Measurements from ENCODE around the gene SPC24. TPM values are rescaled to one million over a fixed set of nuclear protein-coding genes. Genes with fewer than 3 reads are reported as not detected.

The SPC24 gene, protein sequence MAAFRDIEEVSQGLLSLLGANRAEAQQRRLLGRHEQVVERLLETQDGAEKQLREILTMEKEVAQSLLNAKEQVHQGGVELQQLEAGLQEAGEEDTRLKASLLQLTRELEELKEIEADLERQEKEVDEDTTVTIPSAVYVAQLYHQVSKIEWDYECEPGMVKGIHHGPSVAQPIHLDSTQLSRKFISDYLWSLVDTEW
- 33.9 TPM for total RNA-seq (2021; ENCODE audit: unreplicated experiment)
- 38.8 and 39.2 TPM in 2 replicates for polyA plus RNA-seq (2012)
- percentile 66 among the genes with signal in this experiment for Bru-seq, nascent RNA
- BruChase-seq, experiment 1, labeled RNA remaining after a 6-hour chase: percentile 63 among the genes with signal in this experiment
- percentile 67 among the genes with signal in this experiment for BruChase-seq, experiment 2, labeled RNA remaining after a 2-hour chase
- long read RNA-seq, transcript SPC24-206 (5 exons, 2,315 nt): major isoform, 27 of 32 reads
- long read RNA-seq, partial matches to known transcripts: 0 of 32 reads
- long read RNA-seq, other reads (novel, unspliced or antisense): 3 of 32 reads

- H3K9ac ChIP-seq (ENCODE audit: low read length): peak within 1 kb of the TSS; percentile 89
- peak; percentile 64 for TF ChIP-seq POLR2A (IDR thresholded peaks at IDR 0.05; ENCODE audit: borderline replicate concordance, extremely low read depth, insufficient read depth, insufficient read length)
- TF ChIP-seq POLR2AphosphoS5 (IDR thresholded peaks at IDR 0.05; ENCODE audit: low read depth, low read length): peak; percentile 85
- no peak for TF ChIP-seq SRF (IDR thresholded peaks at IDR 0.05; ENCODE audit: low read depth)
- no peak for TF ChIP-seq EGR1 (IDR thresholded peaks at IDR 0.05; ENCODE audit: low read depth)
- TF ChIP-seq FOSL1 (IDR thresholded peaks at IDR 0.05; ENCODE audit: low read depth): no peak
- TF ChIP-seq ZFX (IDR thresholded peaks at IDR 0.05): peak; percentile 35; the same call in 1 of the 2 replicates
- TF ChIP-seq, protein P1, sequence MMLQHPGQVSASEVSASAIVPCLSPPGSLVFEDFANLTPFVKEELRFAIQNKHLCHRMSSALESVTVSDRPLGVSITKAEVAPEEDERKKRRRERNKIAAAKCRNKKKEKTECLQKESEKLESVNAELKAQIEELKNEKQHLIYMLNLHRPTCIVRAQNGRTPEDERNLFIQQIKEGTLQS (IDR thresholded peaks at IDR 0.05): no peak
- TF ChIP-seq, protein P2, sequence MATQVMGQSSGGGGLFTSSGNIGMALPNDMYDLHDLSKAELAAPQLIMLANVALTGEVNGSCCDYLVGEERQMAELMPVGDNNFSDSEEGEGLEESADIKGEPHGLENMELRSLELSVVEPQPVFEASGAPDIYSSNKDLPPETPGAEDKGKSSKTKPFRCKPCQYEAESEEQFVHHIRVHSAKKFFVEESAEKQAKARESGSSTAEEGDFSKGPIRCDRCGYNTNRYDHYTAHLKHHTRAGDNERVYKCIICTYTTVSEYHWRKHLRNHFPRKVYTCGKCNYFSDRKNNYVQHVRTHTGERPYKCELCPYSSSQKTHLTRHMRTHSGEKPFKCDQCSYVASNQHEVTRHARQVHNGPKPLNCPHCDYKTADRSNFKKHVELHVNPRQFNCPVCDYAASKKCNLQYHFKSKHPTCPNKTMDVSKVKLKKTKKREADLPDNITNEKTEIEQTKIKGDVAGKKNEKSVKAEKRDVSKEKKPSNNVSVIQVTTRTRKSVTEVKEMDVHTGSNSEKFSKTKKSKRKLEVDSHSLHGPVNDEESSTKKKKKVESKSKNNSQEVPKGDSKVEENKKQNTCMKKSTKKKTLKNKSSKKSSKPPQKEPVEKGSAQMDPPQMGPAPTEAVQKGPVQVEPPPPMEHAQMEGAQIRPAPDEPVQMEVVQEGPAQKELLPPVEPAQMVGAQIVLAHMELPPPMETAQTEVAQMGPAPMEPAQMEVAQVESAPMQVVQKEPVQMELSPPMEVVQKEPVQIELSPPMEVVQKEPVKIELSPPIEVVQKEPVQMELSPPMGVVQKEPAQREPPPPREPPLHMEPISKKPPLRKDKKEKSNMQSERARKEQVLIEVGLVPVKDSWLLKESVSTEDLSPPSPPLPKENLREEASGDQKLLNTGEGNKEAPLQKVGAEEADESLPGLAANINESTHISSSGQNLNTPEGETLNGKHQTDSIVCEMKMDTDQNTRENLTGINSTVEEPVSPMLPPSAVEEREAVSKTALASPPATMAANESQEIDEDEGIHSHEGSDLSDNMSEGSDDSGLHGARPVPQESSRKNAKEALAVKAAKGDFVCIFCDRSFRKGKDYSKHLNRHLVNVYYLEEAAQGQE (IDR thresholded peaks at IDR 0.05; ENCODE audit: low read depth): no peak
- no peak for TF ChIP-seq RAD21 (IDR thresholded peaks at IDR 0.05; ENCODE audit: low read depth)
- TF ChIP-seq CBX3 (IDR thresholded peaks at IDR 0.05; ENCODE audit: low read depth): no peak
- no peak for TF ChIP-seq JUND (IDR thresholded peaks at IDR 0.05)
- peak; percentile 96 for TF ChIP-seq TCF7L2 (IDR thresholded peaks at IDR 0.05; ENCODE audit: borderline replicate concordance, extremely low read depth, insufficient read depth, insufficient read length)
- TF ChIP-seq CEBPB (IDR thresholded peaks at IDR 0.05; ENCODE audit: low read depth): no peak
- TF ChIP-seq SP1 (IDR thresholded peaks at IDR 0.05; ENCODE audit: low read depth): peak; percentile 98
- TF ChIP-seq, protein P3, sequence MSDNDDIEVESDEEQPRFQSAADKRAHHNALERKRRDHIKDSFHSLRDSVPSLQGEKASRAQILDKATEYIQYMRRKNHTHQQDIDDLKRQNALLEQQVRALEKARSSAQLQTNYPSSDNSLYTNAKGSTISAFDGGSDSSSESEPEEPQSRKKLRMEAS (IDR thresholded peaks at IDR 0.05): no peak
- no peak for TF ChIP-seq EZH2phosphoT487 (IDR thresholded peaks at IDR 0.05; ENCODE audit: borderline replicate concordance)
- no peak for TF ChIP-seq ELF1 (IDR thresholded peaks at IDR 0.05; ENCODE audit: borderline replicate concordance, low read depth)
- TF ChIP-seq, protein P4, sequence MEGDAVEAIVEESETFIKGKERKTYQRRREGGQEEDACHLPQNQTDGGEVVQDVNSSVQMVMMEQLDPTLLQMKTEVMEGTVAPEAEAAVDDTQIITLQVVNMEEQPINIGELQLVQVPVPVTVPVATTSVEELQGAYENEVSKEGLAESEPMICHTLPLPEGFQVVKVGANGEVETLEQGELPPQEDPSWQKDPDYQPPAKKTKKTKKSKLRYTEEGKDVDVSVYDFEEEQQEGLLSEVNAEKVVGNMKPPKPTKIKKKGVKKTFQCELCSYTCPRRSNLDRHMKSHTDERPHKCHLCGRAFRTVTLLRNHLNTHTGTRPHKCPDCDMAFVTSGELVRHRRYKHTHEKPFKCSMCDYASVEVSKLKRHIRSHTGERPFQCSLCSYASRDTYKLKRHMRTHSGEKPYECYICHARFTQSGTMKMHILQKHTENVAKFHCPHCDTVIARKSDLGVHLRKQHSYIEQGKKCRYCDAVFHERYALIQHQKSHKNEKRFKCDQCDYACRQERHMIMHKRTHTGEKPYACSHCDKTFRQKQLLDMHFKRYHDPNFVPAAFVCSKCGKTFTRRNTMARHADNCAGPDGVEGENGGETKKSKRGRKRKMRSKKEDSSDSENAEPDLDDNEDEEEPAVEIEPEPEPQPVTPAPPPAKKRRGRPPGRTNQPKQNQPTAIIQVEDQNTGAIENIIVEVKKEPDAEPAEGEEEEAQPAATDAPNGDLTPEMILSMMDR (IDR thresholded peaks at IDR 0.05 in 2 of 3, conservative IDR thresholded peaks at IDR 0.05 in 1 of 3; ENCODE audit: borderline replicate concordance in 1 of 3, insufficient read depth in 1 of 3, low read depth in 2 of 3, low read length in 2 of 3): no peak
- TF ChIP-seq ZNF274 (IDR thresholded peaks at IDR 0.05; ENCODE audit: low read depth, low read length): no peak
- peak; percentile 90 for TF ChIP-seq YY1 (IDR thresholded peaks at IDR 0.05; ENCODE audit: extremely low read depth, insufficient replicate concordance, low read depth, low read length)
- TF ChIP-seq EZH2 (IDR thresholded peaks at IDR 0.05): no peak
These were observed at the start of gene SPC24 for GRCh38 chr19:11155373-11156120. Gene SPC24, minus strand, starts transcription at chr19:11155782. Its CDS starts 6 bp downstream, at chr19:11155776.

More at GRCh38 chr19:11155373-11156120, at the start of gene SPC24:
- Histone ChIP-seq H3K4me1 (ENCODE audit: control insufficient read depth in 1 of 2, insufficient read depth in 2 of 2, low read length in 2 of 2) (peaks cover 44 to 45% of the 10 kb centered on the region in 2 experiments), H4K20me1 (ENCODE audit: insufficient read depth) (no peaks in the 10 kb centered on the region), H3K27me3 (ENCODE audit: insufficient read depth, low read length) (no peaks in the 10 kb centered on the region), H3K9me2 (ENCODE audit: insufficient read depth) (no peaks in the 10 kb centered on the region), H3K36me3 (ENCODE audit: control insufficient read depth in 1 of 2, insufficient read depth in 2 of 2, low read length in 2 of 2) (no peaks in the 10 kb centered on the region), H2AFZ (ENCODE audit: low read depth, low read length, poor library complexity, severe bottlenecking) (no peak within 1 kb of the TSS), H3K4me2 (ENCODE audit: low read length) (peak within 1 kb of the TSS; percentile 95), H3K79me2 (ENCODE audit: insufficient read depth, low read length) (peaks cover 44% of the 10 kb centered on the region), H3K27ac (ENCODE audit: low read depth, low read length) (peak within 1 kb of the TSS; percentile 76), H3K9me3 (ENCODE audit: control insufficient read depth in 1 of 2, insufficient read depth in 1 of 2, low read depth in 1 of 2, low read length in 2 of 2) (no peaks in the 10 kb centered on the region), H3K4me3 (replicated peaks in 1 of 2; ENCODE audit: low read depth in 1 of 2, low read length in 2 of 2) (peak within 1 kb of the TSS; percentile 83 to 89)
- ChIA-PET CTCF (no interaction called here), POLR2A (interaction anchor here (0.8 to 1.2 kb wide), 3 partner anchors 12 to 16 kb away, joined by 4 to 6 read pairs (median 4); no protein-coding TSS in a partner anchor), RAD21 (ENCODE audit: low non-redundant PET in 1 of 2, low total read pairs in 2 of 2, uncharacterized antibody in 2 of 2, unreplicated experiment in 2 of 2) (no interaction called here)
- no TSS peak for BruUV-seq (replicated peaks)
- peak; percentile 97 for ATAC-seq
- DNase-seq (ENCODE audit: low read depth, low spot score): peak; percentile 98
- intact Hi-C loops (cut with micrococcal nuclease): no loop called here

All from HCT116 (cell line).